IPS DF 19.7 (cell line): ENCODE results near the gene CASKIN2.

Source experiments
- DNase-seq: peaks from one replicate; pipeline ENCODE4 v3.0.0-alpha.2; 2013; ENCODE audit warnings: low read depth, low spot score

CASKIN2 gene

GRCh38 chr17:75515496-75516254, at the start of gene CASKIN2:
Gene CASKIN2, minus strand, starts transcription at chr17:75515537. Its CDS starts 1,733 bp downstream, at chr17:75513804.
- DNase-seq = no peak

- DNase-seq = no peak
Observed at GRCh38 chr17:75565066-75565465, 49.7 kb upstream of the CASKIN2 start.

GRCh38 chr17:75564195-75564594, 48.9 kb upstream of the CASKIN2 start:
- no peak for DNase-seq

DNA sequence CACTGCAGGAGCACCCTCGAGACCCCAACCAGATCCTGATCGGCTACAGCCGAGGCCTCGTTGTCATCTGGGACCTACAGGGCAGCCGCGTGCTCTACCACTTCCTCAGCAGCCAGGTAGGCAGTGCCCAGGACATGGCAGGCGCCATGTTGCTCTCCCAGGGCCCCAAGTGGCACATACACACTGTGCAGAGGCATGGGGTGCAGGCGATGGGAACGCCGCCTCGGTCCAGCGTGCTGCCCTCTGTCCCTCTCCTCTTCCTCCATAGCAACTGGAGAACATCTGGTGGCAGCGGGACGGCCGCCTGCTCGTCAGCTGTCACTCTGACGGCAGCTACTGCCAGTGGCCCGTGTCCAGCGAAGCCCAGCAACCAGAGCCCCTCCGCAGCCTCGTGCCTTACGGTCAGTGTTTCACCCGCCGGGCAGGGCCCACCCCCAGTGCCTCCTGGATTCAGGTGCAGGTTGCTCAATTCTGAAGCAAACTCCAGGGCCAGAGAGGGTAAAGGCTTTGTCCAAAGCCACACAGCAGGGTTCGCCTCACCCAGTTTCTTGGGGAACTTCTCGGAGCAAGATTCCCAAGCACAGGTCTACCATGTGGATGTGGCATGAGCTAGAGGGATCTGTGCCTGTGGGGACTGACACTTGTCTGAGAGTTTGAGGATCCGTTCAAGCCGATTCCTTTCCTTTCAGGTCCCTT, 47.9 kb upstream of the CASKIN2 start:
- DNase-seq = no peak

DNA sequence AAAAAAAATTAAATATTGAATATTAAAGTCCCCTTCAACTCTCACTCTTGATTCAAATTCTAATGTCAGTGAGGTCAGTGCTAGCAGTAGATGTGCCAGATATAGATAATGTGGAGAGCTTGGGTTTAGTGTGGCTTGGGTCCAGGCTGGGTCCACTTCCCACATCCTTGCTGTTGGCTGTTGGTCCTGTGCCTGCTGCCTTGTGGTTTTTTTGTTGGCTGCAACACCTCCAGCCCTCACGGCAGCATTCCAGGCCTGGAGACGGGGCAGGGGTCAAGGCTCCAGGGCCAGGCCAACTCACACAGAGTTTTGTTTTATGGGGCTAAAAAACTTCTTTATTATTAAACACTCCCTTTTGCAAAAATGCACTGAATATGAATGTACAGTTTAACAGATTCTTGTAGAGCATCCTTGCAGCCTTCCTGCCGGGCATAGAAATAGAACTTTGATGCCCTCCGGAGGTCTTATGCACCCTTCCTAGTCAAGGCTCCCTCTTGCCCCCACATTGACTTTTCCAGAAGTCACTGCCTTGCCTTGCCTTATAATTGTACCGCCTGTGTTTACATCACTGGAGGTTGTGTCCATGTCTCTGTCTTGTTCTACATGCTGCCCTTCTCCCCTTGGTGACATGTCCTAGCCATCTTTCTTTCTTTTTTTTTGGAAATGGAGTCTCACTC, 46.7 kb upstream of the CASKIN2 start:
- no peak for DNase-seq

DNA sequence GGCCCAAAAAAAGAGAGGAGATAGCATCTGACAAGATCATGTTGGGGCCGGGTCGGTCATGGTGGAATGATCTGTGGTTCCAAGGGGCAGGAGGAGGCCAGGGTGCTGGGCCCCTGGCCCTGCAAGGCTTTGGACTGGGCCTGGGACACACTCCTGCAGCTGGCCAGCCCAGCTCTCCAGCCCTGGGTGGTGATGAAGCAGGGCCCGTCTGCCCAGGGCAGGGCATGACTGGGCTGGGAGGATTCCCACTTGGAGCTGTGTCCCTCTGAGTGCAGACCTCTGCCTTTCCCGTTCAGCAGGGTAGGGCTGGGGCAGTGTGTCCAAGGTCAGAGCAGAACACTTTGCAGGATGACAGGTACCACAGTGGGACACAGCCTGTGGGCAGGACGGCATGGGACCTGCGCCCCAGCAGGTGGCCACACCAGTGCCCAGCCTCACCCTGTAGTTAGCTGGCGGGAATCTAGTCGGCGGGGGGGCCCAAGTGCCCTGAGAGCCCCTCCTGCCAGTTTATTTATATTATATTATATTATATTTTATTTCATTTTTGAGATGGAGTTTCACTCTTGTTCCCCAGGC, 44.7 kb upstream of the CASKIN2 start:
- no peak for DNase-seq

GRCh38 chr17:75558666-75559530, 43.6 kb upstream of the CASKIN2 start:
- DNase-seq = no peak

GRCh38 chr17:75557852-75558665, 42.7 kb upstream of the CASKIN2 start:
- DNase-seq = no peak

DNA sequence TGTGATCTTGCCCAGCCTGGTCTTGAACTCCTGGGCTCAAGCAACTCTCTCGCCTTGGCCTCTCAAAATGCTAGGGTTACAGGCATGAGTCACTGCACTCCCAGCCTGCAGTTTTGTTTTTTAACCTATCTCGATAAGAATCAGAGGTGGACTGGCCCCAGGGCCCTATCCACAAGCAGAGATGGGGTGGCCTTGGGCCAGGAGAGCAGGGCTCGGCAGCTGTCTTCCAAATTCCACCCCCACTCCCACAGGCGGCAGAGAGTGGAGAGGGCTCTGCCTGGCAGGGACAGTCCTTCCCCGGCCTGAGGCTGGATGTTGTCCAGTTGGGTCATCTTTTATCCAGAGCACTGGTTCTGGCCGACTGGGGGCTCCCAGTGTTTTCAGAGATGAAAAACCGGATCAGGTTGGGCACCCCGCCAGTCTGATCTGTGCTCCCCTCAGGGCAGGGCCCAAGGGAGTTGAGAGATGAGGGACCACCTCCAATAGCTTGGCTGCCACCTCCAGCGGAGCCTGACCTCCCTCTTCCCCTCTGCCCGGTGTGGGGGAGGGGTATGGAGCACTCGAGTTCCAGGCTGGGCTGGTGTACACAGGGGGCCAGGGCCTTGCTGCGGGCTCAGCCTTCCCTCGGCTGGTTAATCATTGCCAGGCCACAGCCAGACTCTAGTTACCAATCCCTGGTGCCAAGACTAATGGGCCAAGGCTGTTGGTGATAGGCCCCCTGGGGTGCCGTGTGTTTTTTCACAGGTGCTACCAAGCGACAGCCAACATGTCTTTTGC, 41.9 kb upstream of the CASKIN2 start:
- no peak for DNase-seq

GRCh38 chr17:75555679-75556153, 40.4 kb upstream of the CASKIN2 start:
- DNase-seq = no peak

DNA sequence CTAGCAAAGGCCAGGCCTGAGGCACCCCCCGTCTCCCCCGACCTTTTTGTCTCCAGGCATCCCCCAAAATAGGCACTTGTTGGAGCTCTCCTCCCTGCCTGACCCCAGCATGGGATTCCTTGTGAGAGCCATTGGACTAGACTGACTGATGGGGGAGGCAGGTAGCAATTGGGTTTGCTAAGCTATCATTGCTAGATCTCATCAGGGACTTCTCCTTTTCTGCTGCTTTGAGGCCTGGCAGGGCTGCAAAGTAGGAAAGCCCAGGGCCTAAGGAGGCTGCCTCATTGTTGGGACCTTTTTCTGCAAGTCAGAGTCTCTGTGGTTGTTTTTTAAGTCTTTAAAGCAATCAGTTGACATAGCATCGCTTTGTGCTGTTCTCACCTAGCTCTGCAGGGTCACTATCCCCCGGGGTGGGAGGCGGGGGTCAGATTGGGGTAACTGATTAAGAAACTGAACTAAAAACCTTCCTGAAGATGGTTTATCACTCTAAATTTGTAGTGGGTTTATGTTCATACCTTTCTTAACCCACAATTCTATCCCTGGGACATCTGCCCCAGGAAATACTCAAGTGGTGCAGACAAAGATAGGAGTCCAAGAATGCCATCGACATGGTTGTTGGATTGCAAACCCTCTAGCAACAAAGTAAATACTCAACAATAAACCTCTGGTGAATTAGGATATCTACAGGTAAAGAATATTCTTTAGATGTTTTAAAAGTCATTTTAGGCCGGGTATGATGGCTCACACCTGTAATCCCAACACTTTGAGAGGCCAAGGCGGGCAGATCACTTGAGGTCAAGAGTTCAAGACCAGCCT, 38.2 kb upstream of the CASKIN2 start:
- no peak for DNase-seq

DNA sequence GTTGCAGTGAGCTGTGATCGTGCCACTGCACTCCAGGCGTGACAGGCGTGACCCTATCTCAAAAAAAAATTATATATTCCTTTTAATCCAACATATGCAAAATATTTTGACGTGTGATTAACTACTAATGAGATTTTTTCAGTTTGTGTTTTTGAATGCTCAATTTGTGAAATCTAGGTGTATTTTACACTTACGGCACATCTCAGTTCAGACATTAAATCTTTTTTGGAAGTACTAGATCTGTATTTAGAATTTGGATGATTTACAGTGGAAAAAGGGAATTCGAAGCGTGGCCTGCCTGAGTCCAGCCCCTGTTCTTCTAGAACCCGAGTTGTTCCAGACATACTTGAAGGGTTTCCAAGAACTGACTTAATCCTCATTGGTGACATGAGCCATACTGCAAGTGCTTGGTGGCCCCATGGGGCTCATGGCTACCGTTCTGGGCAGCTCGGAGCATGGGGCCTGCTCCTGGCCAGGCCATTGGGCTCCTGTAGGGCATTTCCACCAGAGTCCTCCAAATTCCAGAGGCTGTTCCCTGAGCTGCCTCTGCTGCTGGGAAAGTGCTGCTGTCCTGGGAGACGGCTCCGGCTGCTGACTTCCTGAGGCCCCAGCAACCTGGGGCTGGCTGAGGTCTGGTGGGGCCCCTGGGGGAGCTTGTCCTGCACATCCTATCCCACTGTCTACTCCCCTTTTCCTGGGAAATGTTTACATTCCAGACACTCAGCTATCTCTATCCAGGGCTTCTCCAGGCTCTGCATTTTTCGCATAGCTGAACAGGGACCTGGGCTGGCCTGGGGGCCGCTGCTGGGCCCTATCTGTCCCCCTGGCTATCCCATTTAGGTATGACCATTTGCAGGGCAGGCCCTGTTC, 37.3 kb upstream of the CASKIN2 start:
- no peak for DNase-seq

DNA sequence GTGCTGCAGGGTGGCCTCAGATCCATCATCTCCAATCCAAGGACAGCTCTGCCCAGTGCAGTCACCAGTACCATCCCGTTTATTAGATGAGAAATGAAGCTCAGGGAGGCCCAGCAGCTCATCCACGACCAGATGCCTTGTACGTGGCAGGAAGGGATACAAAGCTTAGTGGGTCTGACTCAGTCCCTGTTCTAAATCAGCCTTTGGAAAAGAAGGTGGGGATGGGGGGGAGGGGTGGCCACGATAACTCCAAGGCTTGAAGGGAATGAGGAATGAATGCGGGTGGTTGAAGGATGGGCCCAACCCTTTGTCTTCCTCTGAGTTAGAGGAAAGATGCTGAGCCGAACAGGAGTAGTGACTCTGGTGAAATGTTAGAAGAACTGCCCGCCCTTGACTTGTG, 35.9 kb upstream of the CASKIN2 start:
- no peak for DNase-seq

DNA sequence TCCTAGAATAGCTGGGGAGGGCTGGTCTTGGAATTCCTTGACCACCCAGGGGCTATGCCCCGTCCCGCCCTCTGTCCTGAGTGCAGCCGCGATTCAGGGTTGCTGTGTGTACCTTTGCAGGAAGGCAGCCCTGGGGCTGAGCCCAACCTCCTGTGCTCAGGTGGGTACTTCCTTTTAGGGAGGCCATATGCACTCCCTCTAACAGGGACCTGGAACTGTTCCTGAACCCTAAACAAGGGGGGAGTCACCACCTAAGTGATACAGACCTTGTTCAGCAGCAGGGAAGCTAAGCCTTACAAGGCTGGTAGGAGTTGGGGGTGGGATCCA, 34.8 kb upstream of the CASKIN2 start:
- no peak for DNase-seq

DNA sequence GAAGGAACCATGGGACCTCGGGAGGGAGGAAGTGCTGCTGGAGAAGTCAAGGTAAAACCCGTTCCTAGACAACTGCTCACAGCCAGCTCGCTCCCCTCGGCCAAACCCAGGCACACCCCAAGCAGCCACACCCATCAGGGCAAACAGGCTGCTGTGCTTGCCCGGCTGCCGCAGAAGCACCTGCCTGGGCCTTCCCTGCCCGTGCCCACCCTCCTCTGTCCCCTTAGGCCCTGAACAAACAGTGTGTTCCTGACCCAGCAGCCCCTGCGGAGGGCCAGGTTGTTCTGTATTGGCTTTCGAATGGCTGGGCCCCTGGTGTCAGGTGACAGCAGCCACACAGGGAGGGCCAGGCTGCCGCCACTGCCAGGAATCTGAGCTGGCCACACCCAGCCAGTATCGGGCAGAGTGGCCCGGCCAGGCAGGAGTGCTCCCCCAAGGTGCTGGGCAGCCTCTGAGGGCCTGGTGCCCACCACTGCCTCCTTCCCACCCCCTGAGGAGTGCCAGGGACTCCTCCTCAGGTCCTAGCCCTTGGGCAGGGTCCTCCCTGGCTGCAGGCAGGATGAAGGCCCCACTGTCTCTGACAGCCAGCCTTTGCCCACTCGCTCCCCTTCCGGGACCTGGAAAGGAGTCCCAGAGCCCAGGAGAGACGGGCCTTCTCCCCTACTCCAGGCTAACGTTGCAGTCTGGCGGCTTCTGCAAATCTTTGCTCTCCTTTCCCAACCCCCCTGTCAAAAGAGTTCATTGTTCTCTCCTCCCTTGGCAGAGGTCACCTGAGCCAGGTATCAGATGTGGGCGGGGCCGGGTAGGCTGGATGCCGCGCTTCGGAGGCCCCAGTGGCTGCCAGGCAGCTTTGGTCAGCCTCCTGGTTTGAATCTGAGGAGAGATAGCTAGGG, 34.2 kb upstream of the CASKIN2 start:
- DNase-seq = no peak

DNA sequence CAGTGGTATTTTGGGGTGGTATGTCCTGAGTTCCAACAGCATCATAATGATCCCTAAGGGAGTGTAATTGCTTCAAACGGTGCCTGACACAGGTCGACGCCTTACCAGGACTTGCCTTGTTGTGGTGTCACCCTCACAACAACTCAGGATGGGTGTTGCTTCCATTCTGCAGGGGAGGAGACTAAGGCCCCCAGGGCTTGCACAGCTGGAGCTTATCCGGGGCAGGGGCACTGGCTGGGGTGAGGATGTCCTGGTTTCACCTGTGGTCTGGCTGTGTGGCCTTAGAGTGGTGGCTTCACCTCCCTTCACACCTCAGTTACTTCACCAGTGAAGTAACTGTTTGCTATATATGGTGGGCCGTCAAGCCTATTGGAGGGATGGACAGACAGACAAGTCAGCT, 33.5 kb upstream of the CASKIN2 start:
- DNase-seq = no peak

DNA sequence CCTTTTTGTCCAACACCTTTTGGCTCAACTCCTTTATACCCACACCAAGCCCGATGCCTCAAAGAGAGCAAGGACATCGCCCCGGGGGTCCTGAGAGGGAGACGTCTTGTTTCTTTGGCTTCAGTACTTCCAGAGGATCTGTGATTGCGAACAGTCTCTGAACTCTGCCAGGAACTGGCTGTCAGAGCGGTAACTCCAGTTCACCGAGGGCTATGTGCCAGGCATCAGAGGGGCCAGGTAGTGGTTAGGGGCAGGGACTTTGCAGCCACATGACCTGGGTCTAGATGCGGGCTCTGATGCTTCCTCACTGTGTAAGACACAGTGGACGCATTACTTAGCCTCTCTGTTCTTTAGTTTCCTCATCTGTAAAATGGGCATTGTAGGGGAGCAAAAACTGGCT, 31.8 kb upstream of the CASKIN2 start:
- DNase-seq = no peak
